Loucy (cell line): ENCODE measurements around the gene LYPD1.

Source experiments
- CTCF ChIP-seq: fragments of 200-600 bp; sonication (generic); conservative IDR thresholded peaks from 2 replicates; pipeline ENCODE4 v1.5.1; 2014; ENCODE audit warnings: mild to moderate bottlenecking, antibody characterized with exemption, low read length
- EZH2phosphoT487 ChIP-seq: fragments of 200-600 bp; IDR thresholded peaks from 2 replicates; pipeline ENCODE4 v1.6.1; 2018; ENCODE audit warnings: antibody characterized with exemption, mild to moderate bottlenecking, moderate library complexity, borderline replicate concordance

DNA sequence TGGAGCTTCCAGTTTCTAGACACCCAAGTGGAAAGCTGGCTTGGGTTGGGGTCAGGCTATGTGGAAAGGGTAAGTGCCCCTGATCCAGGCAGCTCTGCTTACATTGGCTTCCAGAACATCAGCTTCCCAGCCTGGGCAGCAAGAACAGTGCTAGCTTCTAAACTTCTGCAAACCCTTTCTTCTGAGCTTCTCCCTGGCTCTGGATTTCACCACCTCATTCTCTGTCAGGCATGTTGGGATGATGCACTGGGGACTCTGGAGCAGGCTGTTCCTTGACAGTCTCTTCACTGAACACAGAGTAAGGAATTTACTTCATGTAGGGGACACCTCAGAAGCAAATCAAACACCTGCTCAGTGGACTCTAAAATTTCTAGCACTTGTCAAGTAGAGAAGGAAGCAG, 72.8 kb downstream of the LYPD1 start:
- TF ChIP-seq EZH2phosphoT487 (no peak), CTCF (no peak)
